ENCODE data around the gene SLC9A4.

SLC9A4 gene, protein sequence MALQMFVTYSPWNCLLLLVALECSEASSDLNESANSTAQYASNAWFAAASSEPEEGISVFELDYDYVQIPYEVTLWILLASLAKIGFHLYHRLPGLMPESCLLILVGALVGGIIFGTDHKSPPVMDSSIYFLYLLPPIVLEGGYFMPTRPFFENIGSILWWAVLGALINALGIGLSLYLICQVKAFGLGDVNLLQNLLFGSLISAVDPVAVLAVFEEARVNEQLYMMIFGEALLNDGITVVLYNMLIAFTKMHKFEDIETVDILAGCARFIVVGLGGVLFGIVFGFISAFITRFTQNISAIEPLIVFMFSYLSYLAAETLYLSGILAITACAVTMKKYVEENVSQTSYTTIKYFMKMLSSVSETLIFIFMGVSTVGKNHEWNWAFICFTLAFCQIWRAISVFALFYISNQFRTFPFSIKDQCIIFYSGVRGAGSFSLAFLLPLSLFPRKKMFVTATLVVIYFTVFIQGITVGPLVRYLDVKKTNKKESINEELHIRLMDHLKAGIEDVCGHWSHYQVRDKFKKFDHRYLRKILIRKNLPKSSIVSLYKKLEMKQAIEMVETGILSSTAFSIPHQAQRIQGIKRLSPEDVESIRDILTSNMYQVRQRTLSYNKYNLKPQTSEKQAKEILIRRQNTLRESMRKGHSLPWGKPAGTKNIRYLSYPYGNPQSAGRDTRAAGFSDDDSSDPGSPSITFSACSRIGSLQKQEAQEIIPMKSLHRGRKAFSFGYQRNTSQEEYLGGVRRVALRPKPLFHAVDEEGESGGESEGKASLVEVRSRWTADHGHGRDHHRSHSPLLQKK

GRCh38 chr2:102473020-102473419 is at the start of gene SLC9A4:
SLC9A4 (plus strand) TSS chr2:102473226; CDS start chr2:102473760, 534 bp downstream.
- no peaks in the 10 kb centered on the region; the same call in 1 of the 2 replicates for H3K9me3 ChIP-seq (ENCODE audit: insufficient read depth, low read depth, low read length)
- H3K4me1 ChIP-seq (ENCODE audit: insufficient read depth, low read length), result no peaks in the 10 kb centered on the region
- no peak within 1 kb of the TSS for H3K9ac ChIP-seq (ENCODE audit: low read depth, low read length)
- H3K27me3 ChIP-seq (ENCODE audit: insufficient read depth, low read length), result no peaks in the 10 kb centered on the region
- H3K36me3 ChIP-seq (ENCODE audit: insufficient read depth, low read depth, low read length), result no peaks in the 10 kb centered on the region
- H3K27ac ChIP-seq (ENCODE audit: low read length), result no peak within 1 kb of the TSS
- no peak within 1 kb of the TSS for H3K4me3 ChIP-seq (ENCODE audit: low read length)

DNA sequence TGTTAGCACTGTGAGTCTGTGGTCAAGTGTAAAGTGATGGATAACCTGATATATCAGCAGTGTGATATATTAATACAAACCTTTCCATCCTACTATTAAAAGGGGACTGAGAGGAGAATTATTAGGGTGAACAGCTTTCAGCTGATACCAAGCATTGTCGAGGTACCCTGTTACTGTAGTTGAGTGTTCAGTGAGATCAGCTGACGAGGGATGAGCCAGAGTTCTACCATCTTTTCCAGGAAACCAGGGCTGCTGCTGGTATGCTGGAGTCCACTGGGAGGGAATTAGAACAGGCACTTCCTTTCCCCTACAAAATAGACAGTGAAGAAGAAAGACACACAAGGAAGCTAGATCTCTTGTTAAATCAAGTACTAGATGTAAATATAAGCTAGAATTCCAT is 49.7 kb upstream of the SLC9A4 start:
- H3K27me3 ChIP-seq (ENCODE audit: insufficient read depth, low read length), result no peaks in the 10 kb centered on the region; the same call in 1 of the 2 replicates
- no peaks in the 10 kb centered on the region for H3K9me3 ChIP-seq (ENCODE audit: insufficient read depth, low read depth, low read length)
- H3K4me1 ChIP-seq (ENCODE audit: insufficient read depth, low read length), result no peaks in the 10 kb centered on the region
- no peak overlapping the region for H3K4me3 ChIP-seq (ENCODE audit: low read length)
- no peak overlapping the region for H3K9ac ChIP-seq (ENCODE audit: low read depth, low read length)
- H3K36me3 ChIP-seq (ENCODE audit: insufficient read depth, low read depth, low read length), result no peaks in the 10 kb centered on the region
- H3K27ac ChIP-seq (ENCODE audit: low read length), result no peak overlapping the region

- no peaks in the 10 kb centered on the region for H3K4me1 ChIP-seq (ENCODE audit: insufficient read depth, low read length)
- H3K27ac ChIP-seq (ENCODE audit: low read length), result no peak overlapping the region
- H3K4me3 ChIP-seq (ENCODE audit: low read length), result no peak overlapping the region
- no peaks in the 10 kb centered on the region; the same call in 1 of the 2 replicates for H3K27me3 ChIP-seq (ENCODE audit: insufficient read depth, low read length)
- no peaks in the 10 kb centered on the region for H3K9me3 ChIP-seq (ENCODE audit: insufficient read depth, low read depth, low read length)
- H3K36me3 ChIP-seq (ENCODE audit: insufficient read depth, low read depth, low read length), result no peaks in the 10 kb centered on the region
- H3K9ac ChIP-seq (ENCODE audit: low read depth, low read length), result no peak overlapping the region
Observed at GRCh38 chr2:102424754-102425153, 48.3 kb upstream of the SLC9A4 start.

DNA sequence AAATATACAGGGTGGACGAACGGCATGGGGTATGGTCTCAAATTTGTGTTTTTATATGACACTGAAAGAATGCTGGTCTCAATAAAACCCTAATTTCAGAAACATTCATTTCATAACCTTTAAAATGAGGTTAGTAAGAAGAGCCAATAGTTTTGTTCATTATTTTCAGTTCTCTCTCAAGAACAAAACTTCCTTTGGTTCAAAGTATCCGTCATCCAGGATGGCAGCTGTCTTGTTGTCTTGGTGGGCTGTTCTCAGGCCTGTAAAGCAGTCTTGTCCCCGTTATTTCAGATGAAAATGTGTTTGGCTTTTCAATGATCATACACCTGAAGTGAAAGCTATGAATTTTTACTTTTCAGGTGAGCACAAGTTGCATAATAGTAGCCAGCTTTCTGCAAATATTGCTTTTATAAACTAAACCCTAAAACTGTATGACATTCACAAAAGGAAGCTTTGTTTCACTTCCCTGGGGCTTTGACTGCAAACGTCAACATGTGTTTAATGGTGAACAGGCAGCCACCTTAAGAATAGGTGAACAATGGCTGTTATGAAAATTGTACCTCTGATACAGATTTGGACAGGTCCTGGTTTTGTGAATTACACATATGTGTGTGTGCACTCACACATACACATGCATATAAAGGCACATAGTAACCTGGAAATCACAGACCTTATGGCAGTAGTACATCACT is 47.4 kb upstream of the SLC9A4 start:
- H3K9ac ChIP-seq (ENCODE audit: low read depth, low read length), result no peak overlapping the region
- no peaks in the 10 kb centered on the region for H3K27me3 ChIP-seq (ENCODE audit: insufficient read depth, low read length)
- H3K4me1 ChIP-seq (ENCODE audit: insufficient read depth, low read length), result no peaks in the 10 kb centered on the region
- no peaks in the 10 kb centered on the region for H3K9me3 ChIP-seq (ENCODE audit: insufficient read depth, low read depth, low read length)
- H3K27ac ChIP-seq (ENCODE audit: low read length), result no peak overlapping the region
- no peak overlapping the region for H3K4me3 ChIP-seq (ENCODE audit: low read length)
- no peaks in the 10 kb centered on the region for H3K36me3 ChIP-seq (ENCODE audit: insufficient read depth, low read depth, low read length)

GRCh38 chr2:102427249-102427648 is 45.8 kb upstream of the SLC9A4 start:
- Histone ChIP-seq H3K4me1 (ENCODE audit: insufficient read depth, low read length) (no peaks in the 10 kb centered on the region), H3K9ac (ENCODE audit: low read depth, low read length) (no peak overlapping the region), H3K9me3 (ENCODE audit: insufficient read depth, low read depth, low read length) (no peaks in the 10 kb centered on the region), H3K27me3 (ENCODE audit: insufficient read depth, low read length) (no peaks in the 10 kb centered on the region), H3K27ac (ENCODE audit: low read length) (no peak overlapping the region), H3K36me3 (ENCODE audit: insufficient read depth, low read depth, low read length) (no peaks in the 10 kb centered on the region), H3K4me3 (ENCODE audit: low read length) (no peak overlapping the region)

DNA sequence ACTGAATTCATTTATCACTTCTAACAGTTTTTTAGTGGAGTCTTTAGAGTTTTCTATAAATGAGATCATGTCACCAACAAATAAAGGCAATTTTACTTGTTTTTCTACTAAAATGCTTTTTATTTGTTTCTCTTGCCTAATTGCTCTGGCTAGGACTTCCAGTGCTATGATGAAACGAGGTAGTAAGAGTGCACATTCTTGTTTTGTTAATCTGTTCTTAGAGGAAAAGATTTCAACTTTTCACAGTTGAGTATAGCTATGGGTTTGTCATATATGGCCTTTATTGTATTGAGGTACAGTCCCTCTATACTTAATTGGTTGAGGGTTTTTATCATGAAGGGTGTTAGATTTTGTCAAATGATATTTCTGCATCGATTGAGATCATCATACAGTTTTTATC is 44.5 kb upstream of the SLC9A4 start:
- H3K4me3 ChIP-seq (ENCODE audit: low read length), result no peak overlapping the region
- H3K36me3 ChIP-seq (ENCODE audit: insufficient read depth, low read depth, low read length), result no peaks in the 10 kb centered on the region
- no peaks in the 10 kb centered on the region for H3K4me1 ChIP-seq (ENCODE audit: insufficient read depth, low read length)
- H3K9ac ChIP-seq (ENCODE audit: low read depth, low read length), result no peak overlapping the region
- no peak overlapping the region for H3K27ac ChIP-seq (ENCODE audit: low read length)
- H3K9me3 ChIP-seq (ENCODE audit: insufficient read depth, low read depth, low read length), result no peaks in the 10 kb centered on the region
- H3K27me3 ChIP-seq (ENCODE audit: insufficient read depth, low read length), result no peaks in the 10 kb centered on the region

GRCh38 chr2:102432386-102432785 is 40.6 kb upstream of the SLC9A4 start:
- H3K9ac ChIP-seq (ENCODE audit: low read depth, low read length), result no peak overlapping the region
- no peaks in the 10 kb centered on the region for H3K4me1 ChIP-seq (ENCODE audit: insufficient read depth, low read length)
- no peak overlapping the region for H3K27ac ChIP-seq (ENCODE audit: low read length)
- no peak overlapping the region for H3K4me3 ChIP-seq (ENCODE audit: low read length)
- H3K36me3 ChIP-seq (ENCODE audit: insufficient read depth, low read depth, low read length), result no peaks in the 10 kb centered on the region
- no peaks in the 10 kb centered on the region for H3K9me3 ChIP-seq (ENCODE audit: insufficient read depth, low read depth, low read length)
- H3K27me3 ChIP-seq (ENCODE audit: insufficient read depth, low read length), result no peaks in the 10 kb centered on the region

DNA sequence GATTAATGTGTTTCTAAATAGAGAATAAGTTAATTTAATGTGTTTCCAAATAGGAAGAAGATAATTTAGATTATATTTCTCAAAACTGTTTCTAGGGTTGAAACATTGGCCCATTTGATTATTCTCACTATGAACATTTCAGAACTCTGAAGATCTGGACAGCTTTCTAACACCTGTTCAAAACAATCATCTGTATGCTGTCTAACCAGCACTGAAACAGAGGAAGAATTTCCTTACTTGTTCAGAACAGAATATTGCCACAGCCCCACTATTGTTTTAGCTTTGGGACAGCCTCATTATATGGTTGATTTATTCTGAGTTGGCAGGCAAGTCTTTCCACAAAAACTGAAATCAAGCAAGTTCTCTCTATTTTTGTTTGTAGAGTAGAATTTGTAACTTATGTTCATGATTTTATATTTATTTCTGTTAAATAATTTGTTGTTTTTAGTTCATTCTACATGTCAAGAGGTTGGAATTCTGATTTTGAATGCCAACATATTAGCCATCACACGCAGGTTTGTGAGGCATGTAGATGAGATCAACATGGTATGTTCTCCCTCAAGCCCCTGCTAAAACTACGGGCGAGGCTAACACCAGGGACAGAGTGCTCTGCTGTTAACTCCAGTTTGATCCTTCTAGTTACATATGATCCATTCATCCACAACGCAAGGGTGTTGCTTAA is 38.9 kb upstream of the SLC9A4 start:
- Histone ChIP-seq H3K36me3 (ENCODE audit: insufficient read depth, low read depth, low read length) (no peaks in the 10 kb centered on the region), H3K27ac (ENCODE audit: low read length) (no peak overlapping the region), H3K27me3 (ENCODE audit: insufficient read depth, low read length) (no peaks in the 10 kb centered on the region), H3K4me1 (ENCODE audit: insufficient read depth, low read length) (no peaks in the 10 kb centered on the region), H3K4me3 (ENCODE audit: low read length) (no peak overlapping the region), H3K9ac (ENCODE audit: low read depth, low read length) (no peak overlapping the region), H3K9me3 (ENCODE audit: insufficient read depth, low read depth, low read length) (no peaks in the 10 kb centered on the region)

GRCh38 chr2:102434655-102435381 is 38.2 kb upstream of the SLC9A4 start:
- Histone ChIP-seq H3K4me1 (ENCODE audit: insufficient read depth, low read length) (no peaks in the 10 kb centered on the region), H3K9me3 (ENCODE audit: insufficient read depth, low read depth, low read length) (no peaks in the 10 kb centered on the region), H3K9ac (ENCODE audit: low read depth, low read length) (no peak overlapping the region), H3K4me3 (ENCODE audit: low read length) (no peak overlapping the region), H3K27ac (ENCODE audit: low read length) (no peak overlapping the region), H3K27me3 (ENCODE audit: insufficient read depth, low read length) (no peaks in the 10 kb centered on the region), H3K36me3 (ENCODE audit: insufficient read depth, low read depth, low read length) (no peaks in the 10 kb centered on the region)

- H3K36me3 ChIP-seq (ENCODE audit: insufficient read depth, low read depth, low read length), result no peaks in the 10 kb centered on the region
- H3K4me3 ChIP-seq (ENCODE audit: low read length), result no peak overlapping the region
- H3K27me3 ChIP-seq (ENCODE audit: insufficient read depth, low read length), result no peaks in the 10 kb centered on the region
- H3K9ac ChIP-seq (ENCODE audit: low read depth, low read length), result no peak overlapping the region
- no peak overlapping the region for H3K27ac ChIP-seq (ENCODE audit: low read length)
- H3K9me3 ChIP-seq (ENCODE audit: insufficient read depth, low read depth, low read length), result no peaks in the 10 kb centered on the region
- no peaks in the 10 kb centered on the region for H3K4me1 ChIP-seq (ENCODE audit: insufficient read depth, low read length)
Observed at GRCh38 chr2:102435741-102436140, 37.3 kb upstream of the SLC9A4 start.

DNA sequence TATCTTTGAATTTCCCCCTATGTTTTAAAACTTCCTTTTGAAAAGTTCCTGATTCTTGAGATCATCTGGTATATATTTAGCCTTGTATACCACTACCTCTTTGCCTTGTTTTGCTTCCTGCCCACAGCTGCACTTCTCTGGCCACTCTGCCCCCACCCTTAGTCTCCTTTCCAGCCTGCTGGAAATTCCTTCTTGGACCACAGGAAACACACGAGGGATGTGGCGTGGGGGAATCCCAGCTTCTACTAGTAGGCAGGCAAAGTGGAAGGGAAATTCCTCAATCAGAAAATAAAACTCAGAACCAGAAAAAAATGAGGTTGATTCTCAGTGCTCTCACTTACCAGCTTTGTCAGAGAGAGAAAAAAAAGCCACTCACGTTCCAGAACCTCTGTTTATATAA is 36.7 kb upstream of the SLC9A4 start:
- Histone ChIP-seq H3K9me3 (ENCODE audit: insufficient read depth, low read depth, low read length) (no peaks in the 10 kb centered on the region), H3K27me3 (ENCODE audit: insufficient read depth, low read length) (no peaks in the 10 kb centered on the region), H3K4me3 (ENCODE audit: low read length) (no peak overlapping the region), H3K4me1 (ENCODE audit: insufficient read depth, low read length) (no peaks in the 10 kb centered on the region), H3K36me3 (ENCODE audit: insufficient read depth, low read depth, low read length) (no peaks in the 10 kb centered on the region), H3K9ac (ENCODE audit: low read depth, low read length) (no peak overlapping the region), H3K27ac (ENCODE audit: low read length) (no peak overlapping the region)

Data from iPS-20b (cell line).